CD4-positive, CD25-positive, alpha-beta regulatory T cell (primary cell): ENCODE data around the gene ACSL1. TPM values are rescaled to one million over a fixed set of nuclear protein-coding genes. Genes with fewer than 3 reads are reported as not detected.
"Not testable (repeated sequence)": the region's sequence is repeated elsewhere in the genome, so short reads cannot be mapped to it uniquely, and the experiment has no call there.

Experiments used
- ATAC-seq, 2 donors: fragments of 150-1000 bp; cut with Tn5 transposase; one replicate each; pipeline ENCODE4 v1.10.0; 2021; ENCODE audit warnings: low read depth in 2 of 2, moderate number of reproducible peaks in 2 of 2, moderate library complexity in 1 of 2
- DNase-seq, 3 donors: peaks; one replicate each; pipeline versions ENCODE4 v3.0.0 to v3.0.0-alpha.2; 2012 to 2022; ENCODE audit warnings: mixed read lengths in 1 of 3
- H3K27ac ChIP-seq: one replicate; pipeline ENCODE4 v1.7.0; 2013; ENCODE audit warnings: mild to moderate bottlenecking, low read length; ENCODE audit not compliant: insufficient read depth, poor library complexity, severe bottlenecking
- H3K27me3 ChIP-seq: one replicate; pipeline ENCODE4 v1.7.0; 2013; ENCODE audit warnings: low read length; ENCODE audit not compliant: control insufficient read depth, insufficient read depth
- H3K36me3 ChIP-seq: one replicate; pipeline ENCODE4 v1.7.0; 2013; ENCODE audit warnings: mild to moderate bottlenecking, low read length, moderate library complexity; ENCODE audit not compliant: control insufficient read depth, insufficient read depth
- H3K4me1 ChIP-seq: 2 replicates; pipeline ENCODE4 v1.7.0; 2013; ENCODE audit warnings: mild to moderate bottlenecking, low read length; ENCODE audit not compliant: insufficient read depth, control insufficient read depth, poor library complexity, severe bottlenecking
- H3K4me3 ChIP-seq: one replicate; pipeline ENCODE4 v1.7.0; 2013; ENCODE audit warnings: low read depth, mild to moderate bottlenecking, low read length, moderate library complexity
- H3K9me3 ChIP-seq, 2 experiments: 1 replicate in 1 of 2; 2 replicates in 1 of 2; pipeline ENCODE4 v1.7.0; 2013; ENCODE audit warnings: low read length in 2 of 2, mild to moderate bottlenecking in 1 of 2, moderate library complexity in 1 of 2; ENCODE audit not compliant: control insufficient read depth in 2 of 2
- H3K27ac Mint-ChIP-seq, 3 donors: one replicate each; pipeline ENCODE4 v1.8.0; 2020 to 2022; ENCODE audit warnings: mild to moderate bottlenecking in 3 of 3, mixed read lengths in 3 of 3, moderate library complexity in 2 of 3
- H3K27me3 Mint-ChIP-seq: one replicate; pipeline ENCODE4 v1.8.0; 2022; ENCODE audit warnings: mild to moderate bottlenecking, mixed read lengths
- H3K36me3 Mint-ChIP-seq: one replicate; pipeline ENCODE4 v1.8.0; 2020; ENCODE audit warnings: mixed read lengths
- H3K4me1 Mint-ChIP-seq, 4 donors: one replicate each; pipeline ENCODE4 v1.8.0; 2020 to 2022; ENCODE audit warnings: mixed read lengths in 4 of 4, mild to moderate bottlenecking in 1 of 4
- H3K4me3 Mint-ChIP-seq, 4 donors: one replicate each; pipeline ENCODE4 v1.8.0; 2020 to 2022; ENCODE audit warnings: mild to moderate bottlenecking in 4 of 4, mixed read lengths in 4 of 4, moderate library complexity in 3 of 4
- H3K9me3 Mint-ChIP-seq, 7 donors: one replicate each; pipeline ENCODE4 v1.8.0; 2020 to 2022; ENCODE audit warnings: mixed read lengths in 7 of 7, mild to moderate bottlenecking in 3 of 7, moderate library complexity in 2 of 7
- polyA plus RNA-seq, 4 donors: library from polyadenylated mRNA; unstranded; fragments of 300-500 nt; fragmentation: Illumina TruSeq; gene quantifications; one replicate each; pipeline ENCODE4 v1.2.3, GENCODE V29; 2021
- total RNA-seq: library from RNA; stranded (reverse); gene quantifications from one replicate; pipeline ENCODE4 v1.2.3, GENCODE V29; 2022

ACSL1 gene
- total and polyA plus RNA-seq, 5 donors from 2014 or later = 6.8 to 21.0 (median 9.4) TPM

- H3K36me3 Mint-ChIP-seq = peaks cover 23% of the 10 kb centered on the region
- H3K4me1 Mint-ChIP-seq = peaks cover 1 to 12% (median 4%) of the 10 kb centered on the region in 4 donors
- H3K36me3 ChIP-seq = no peaks in the 10 kb centered on the region
- ATAC-seq (no peak), DNase-seq (no peak)
- no peak overlapping the region for H3K4me3 Mint-ChIP-seq
- H3K9me3 ChIP-seq = no peaks in the 10 kb centered on the region
- H3K27ac ChIP-seq = no peak overlapping the region
- no peaks in the 10 kb centered on the region for H3K27me3 ChIP-seq
- H3K27me3 Mint-ChIP-seq = peaks cover 5% of the 10 kb centered on the region
- H3K9me3 Mint-ChIP-seq = peaks cover 0 to 2% (median 0%) of the 10 kb centered on the region in 7 donors
- H3K27ac Mint-ChIP-seq = no peak overlapping the region
- no peaks in the 10 kb centered on the region for H3K4me1 ChIP-seq
- no peak overlapping the region for H3K4me3 ChIP-seq
These were observed 74.7 kb downstream of the ACSL1 start for GRCh38 chr4:184750926-184751584.

- peaks cover 3 to 16% (median 8%) of the 10 kb centered on the region in 4 donors for H3K4me1 Mint-ChIP-seq
- ATAC-seq = no peak
- H3K9me3 Mint-ChIP-seq = peaks cover 0 to 2% (median 0%) of the 10 kb centered on the region in 7 donors
These were observed 77.5 kb downstream of the ACSL1 start for GRCh38 chr4:184748251-184748652.

GRCh38 chr4:184747034-184747830 is 78.5 kb downstream of the ACSL1 start:
- no peak overlapping the region for H3K4me3 ChIP-seq
- H3K4me1 ChIP-seq = no peaks in the 10 kb centered on the region
- no peaks in the 10 kb centered on the region for H3K9me3 ChIP-seq
- Mint-ChIP-seq H3K4me1 (peaks cover 3 to 16% (median 8%) of the 10 kb centered on the region in 4 donors), H3K27me3 (peaks cover 5% of the 10 kb centered on the region), H3K9me3 (peaks cover 0 to 2% (median 0%) of the 10 kb centered on the region in 7 donors), H3K36me3 (no peaks in the 10 kb centered on the region), H3K27ac (no peak overlapping the region), H3K4me3 (no peak overlapping the region)
- H3K27ac ChIP-seq = no peak overlapping the region
- H3K27me3 ChIP-seq = no peaks in the 10 kb centered on the region
- DNase-seq (no peak), ATAC-seq (no peak)
- no peaks in the 10 kb centered on the region for H3K36me3 ChIP-seq

More at GRCh38 chr4:184748251-184748652, 77.5 kb downstream of the ACSL1 start:
- Mint-ChIP-seq H3K4me3 (no peak overlapping the region), H3K27me3 (peaks cover 5% of the 10 kb centered on the region), H3K36me3 (peaks cover 3% of the 10 kb centered on the region), H3K27ac (no peak overlapping the region)
- no peak for DNase-seq
- Histone ChIP-seq H3K4me1 (no peaks in the 10 kb centered on the region), H3K27me3 (no peaks in the 10 kb centered on the region), H3K9me3 (no peaks in the 10 kb centered on the region), H3K27ac (no peak overlapping the region), H3K36me3 (no peaks in the 10 kb centered on the region), H3K4me3 (no peak overlapping the region)

GRCh38 chr4:184745831-184746795 is 79.7 kb downstream of the ACSL1 start:
- peak overlapping the region in 2 of 4 donors; percentile 1 to 23 for H3K4me3 Mint-ChIP-seq
- H3K9me3 Mint-ChIP-seq = peaks cover 0 to 2% (median 0%) of the 10 kb centered on the region in 7 donors
- no peaks in the 10 kb centered on the region for H3K36me3 ChIP-seq
- H3K4me3 ChIP-seq = no peak overlapping the region
- peaks cover 3 to 10% (median 8%) of the 10 kb centered on the region in 4 donors for H3K4me1 Mint-ChIP-seq
- H3K36me3 Mint-ChIP-seq = no peaks in the 10 kb centered on the region
- H3K9me3 ChIP-seq = no peaks in the 10 kb centered on the region
- peak overlapping the region in 2 of 3 donors; percentile 37 to 52 for H3K27ac Mint-ChIP-seq
- ATAC-seq (peak; percentile 68 to 84), DNase-seq (peak; percentile 35 to 84 (median 67))
- no peaks in the 10 kb centered on the region for H3K27me3 Mint-ChIP-seq
- no peak overlapping the region for H3K27ac ChIP-seq
- H3K27me3 ChIP-seq = no peaks in the 10 kb centered on the region
- no peaks in the 10 kb centered on the region for H3K4me1 ChIP-seq

- no peak overlapping the region for H3K4me3 ChIP-seq
- no peaks in the 10 kb centered on the region for H3K27me3 ChIP-seq
- Mint-ChIP-seq H3K36me3 (no peaks in the 10 kb centered on the region), H3K9me3 (peaks cover 0 to 2% (median 0%) of the 10 kb centered on the region in 7 donors), H3K4me1 (peaks cover 8 to 21% (median 16%) of the 10 kb centered on the region in 4 donors), H3K27me3 (no peaks in the 10 kb centered on the region), H3K4me3 (no peak overlapping the region), H3K27ac (no peak overlapping the region)
- ATAC-seq (no peak), DNase-seq (no peak)
- H3K4me1 ChIP-seq = peaks cover 6% of the 10 kb centered on the region
- H3K36me3 ChIP-seq = no peaks in the 10 kb centered on the region
- no peak overlapping the region for H3K27ac ChIP-seq
- no peaks in the 10 kb centered on the region for H3K9me3 ChIP-seq
These were observed 81.5 kb downstream of the ACSL1 start for GRCh38 chr4:184744236-184744635.

- H3K27ac ChIP-seq = no peak overlapping the region
- Mint-ChIP-seq H3K4me1 (peaks cover 8 to 23% (median 16%) of the 10 kb centered on the region in 4 donors), H3K9me3 (peaks cover 0 to 2% (median 0%) of the 10 kb centered on the region in 7 donors), H3K27ac (no peak overlapping the region), H3K36me3 (no peaks in the 10 kb centered on the region), H3K4me3 (no peak overlapping the region), H3K27me3 (no peaks in the 10 kb centered on the region)
- no peak for ATAC-seq
- no peak for DNase-seq
- peaks cover 6% of the 10 kb centered on the region for H3K4me1 ChIP-seq
- H3K9me3 ChIP-seq = no peaks in the 10 kb centered on the region
- H3K36me3 ChIP-seq = no peaks in the 10 kb centered on the region
- H3K4me3 ChIP-seq = no peak overlapping the region
- H3K27me3 ChIP-seq = no peaks in the 10 kb centered on the region
These were observed 82.1 kb downstream of the ACSL1 start for GRCh38 chr4:184743650-184744049.

- H3K27me3 ChIP-seq, H3K4me3 ChIP-seq, H3K27ac ChIP-seq, H3K36me3 ChIP-seq, DNase-seq, H3K36me3 Mint-ChIP-seq, H3K9me3 ChIP-seq, H3K27ac Mint-ChIP-seq, H3K27me3 Mint-ChIP-seq, ATAC-seq, H3K4me3 Mint-ChIP-seq, H3K9me3 Mint-ChIP-seq, H3K4me1 ChIP-seq: not testable (repeated sequence)
- H3K4me1 Mint-ChIP-seq = peaks cover 8 to 23% (median 16%) of the 10 kb centered on the region in 4 donors
These were observed 84.1 kb downstream of the ACSL1 start for GRCh38 chr4:184741651-184742050.
